CD8-positive, alpha-beta memory T cell (primary cell): ENCODE results near the gene COG1. TPM values are rescaled to one million over a fixed set of nuclear protein-coding genes. Genes with fewer than 3 reads are reported as not detected.

Experiments used
- CTCF ChIA-PET: fragments of 350-600 bp; sonication (Branson Sonifier 250); formaldehyde crosslinking; loops from one replicate; lab custom pipeline; 2021; ENCODE audit warnings: antibody characterized with exemption; lab: Charles Lee
- POLR2A ChIA-PET: fragments of 350-600 bp; sonication (Branson Sonifier 250); formaldehyde crosslinking; loops from one replicate; lab custom pipeline; 2021; ENCODE audit warnings: antibody characterized with exemption; lab: Charles Lee
- DNase-seq, 5 donors: peaks; one replicate each; pipeline versions ENCODE4 v3.0.0 to v3.0.0-alpha.2; 2020 to 2022; ENCODE audit warnings: mixed read lengths in 1 of 5
- H3K27ac ChIP-seq: one replicate; pipeline ENCODE4 v1.7.0; 2013; ENCODE audit warnings: low read depth, mild to moderate bottlenecking, low read length, moderate library complexity
- H3K27me3 ChIP-seq: 2 replicates; pipeline ENCODE4 v1.7.0; 2013; ENCODE audit warnings: low read length, mild to moderate bottlenecking; ENCODE audit not compliant: insufficient read depth, poor library complexity, severe bottlenecking
- H3K36me3 ChIP-seq: 2 replicates; pipeline ENCODE4 v1.7.0; 2013; ENCODE audit warnings: mild to moderate bottlenecking, low read length, moderate library complexity; ENCODE audit not compliant: insufficient read depth
- H3K4me1 ChIP-seq: 2 replicates; pipeline ENCODE4 v1.7.0; 2013; ENCODE audit warnings: mild to moderate bottlenecking, low read length, moderate library complexity; ENCODE audit not compliant: insufficient read depth
- H3K4me3 ChIP-seq: 2 replicates; pipeline ENCODE4 v1.7.0; 2013; ENCODE audit warnings: mild to moderate bottlenecking, low read length
- H3K9me3 ChIP-seq: 2 replicates; pipeline ENCODE4 v1.7.0; 2013; ENCODE audit warnings: mild to moderate bottlenecking, low read length
- H3K27ac Mint-ChIP-seq, 8 donors: one replicate each; pipeline ENCODE4 v1.8.0; 2020 to 2021; ENCODE audit warnings: mixed read lengths in 8 of 8, mild to moderate bottlenecking in 6 of 8, inconsistent platforms in 3 of 8, moderate library complexity in 3 of 8
- H3K27me3 Mint-ChIP-seq, 2 donors: one replicate each; pipeline ENCODE4 v1.8.0; 2020 to 2021; ENCODE audit warnings: mixed read lengths in 2 of 2, mild to moderate bottlenecking in 1 of 2, moderate library complexity in 1 of 2
- H3K36me3 Mint-ChIP-seq, 3 donors: one replicate each; pipeline ENCODE4 v1.8.0; 2020 to 2021; ENCODE audit warnings: mixed read lengths in 3 of 3, inconsistent platforms in 1 of 3, mild to moderate bottlenecking in 1 of 3
- H3K4me1 Mint-ChIP-seq, 3 donors: one replicate each; pipeline ENCODE4 v1.8.0; 2020 to 2021; ENCODE audit warnings: mixed read lengths in 3 of 3, inconsistent platforms in 1 of 3, mild to moderate bottlenecking in 1 of 3
- H3K4me3 Mint-ChIP-seq, 7 donors: one replicate each; pipeline ENCODE4 v1.8.0; 2020 to 2021; ENCODE audit warnings: mixed read lengths in 7 of 7, mild to moderate bottlenecking in 6 of 7, moderate library complexity in 4 of 7, inconsistent platforms in 2 of 7
- H3K9me3 Mint-ChIP-seq, 5 donors: one replicate each; pipeline ENCODE4 v1.8.0; 2020 to 2022; ENCODE audit warnings: mixed read lengths in 5 of 5, mild to moderate bottlenecking in 3 of 5, moderate library complexity in 2 of 5, inconsistent platforms in 1 of 5
- polyA plus RNA-seq: library from polyadenylated mRNA; unstranded; fragments of 300-500 nt; fragmentation: Illumina TruSeq; gene quantifications from one replicate; pipeline ENCODE4 v1.2.3, GENCODE V29; 2021
- total RNA-seq, 2 experiments: library from RNA; stranded (reverse); gene quantifications; one replicate each; pipeline ENCODE4 v1.2.3, GENCODE V29; 2021

Gene COG1
- total and polyA plus RNA-seq, 3 experiments from 2014 or later: 24.0 to 26.5 (median 24.6) TPM

DNA sequence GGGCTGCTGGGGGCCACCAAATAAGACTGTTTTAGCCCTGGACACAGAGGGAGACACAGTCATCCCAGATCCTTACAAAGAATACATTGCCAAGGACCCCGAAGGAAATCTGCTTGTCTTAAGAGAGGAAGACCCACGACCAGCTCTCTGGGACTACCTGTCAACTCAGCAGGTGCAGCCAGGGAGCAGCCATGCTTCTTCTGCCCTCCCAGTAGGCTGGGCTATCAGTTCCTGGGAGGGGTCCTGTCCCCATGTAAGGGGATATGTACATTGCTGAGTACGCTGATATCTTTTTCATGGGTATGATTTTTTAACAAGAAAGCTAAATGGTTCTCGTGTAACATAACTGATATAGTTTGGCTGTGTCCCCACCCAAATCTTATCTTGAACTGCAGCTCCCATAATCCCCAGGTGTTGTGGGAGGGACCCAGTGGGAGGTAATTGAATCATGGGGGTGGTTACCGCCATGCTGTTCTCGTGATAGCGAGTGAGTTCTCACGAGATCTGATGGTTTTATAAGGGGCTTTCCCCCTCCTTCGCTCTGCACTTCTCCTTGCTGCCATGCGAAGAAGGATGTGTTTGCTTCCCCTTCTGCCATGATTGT, 16.8 kb upstream of the COG1 start:
- Mint-ChIP-seq H3K4me1 (peaks cover 4 to 9% (median 6%) of the 10 kb centered on the region in 3 donors), H3K4me3 (no peak overlapping the region), H3K36me3 (no peaks in the 10 kb centered on the region), H3K27ac (no peak overlapping the region), H3K27me3 (peaks cover 0 to 1% of the 10 kb centered on the region in 2 donors), H3K9me3 (no peaks in the 10 kb centered on the region)
- H3K9me3 ChIP-seq: no peaks in the 10 kb centered on the region
- no peak overlapping the region for H3K4me3 ChIP-seq
- DNase-seq: no peak
- H3K27ac ChIP-seq: no peak overlapping the region
- H3K36me3 ChIP-seq: no peaks in the 10 kb centered on the region
- CTCF ChIA-PET: no interaction called here
- H3K27me3 ChIP-seq: no peaks in the 10 kb centered on the region
- H3K4me1 ChIP-seq: no peaks in the 10 kb centered on the region
- POLR2A ChIA-PET: no interaction called here

DNA sequence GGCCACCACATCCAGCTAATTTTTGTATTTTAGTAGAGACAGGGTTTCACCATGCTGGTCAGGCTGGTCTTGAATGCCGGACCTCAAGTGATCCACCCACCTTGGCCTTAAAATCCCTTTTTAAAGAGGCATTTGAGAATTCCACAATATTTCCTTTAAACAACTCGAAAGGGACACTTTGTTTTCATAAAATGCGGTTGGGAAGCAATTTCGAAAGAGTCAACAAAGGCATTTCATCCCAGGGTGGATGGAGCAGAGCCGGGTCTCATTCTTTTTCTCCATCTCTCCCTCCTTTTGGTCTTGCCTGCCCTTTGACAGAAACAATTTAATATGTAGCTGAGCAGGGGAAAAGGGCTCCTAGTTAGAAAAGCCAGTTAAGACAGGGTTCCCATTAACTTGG, 13.5 kb upstream of the COG1 start:
- Histone ChIP-seq H3K9me3 (no peaks in the 10 kb centered on the region), H3K27ac (no peak overlapping the region), H3K4me3 (no peak overlapping the region), H3K27me3 (no peaks in the 10 kb centered on the region), H3K36me3 (no peaks in the 10 kb centered on the region), H3K4me1 (no peaks in the 10 kb centered on the region)
- Mint-ChIP-seq H3K4me1 (no peaks in the 10 kb centered on the region), H3K9me3 (no peaks in the 10 kb centered on the region), H3K27me3 (no peaks in the 10 kb centered on the region), H3K27ac (no peak overlapping the region), H3K4me3 (no peak overlapping the region), H3K36me3 (peaks cover 0 to 1% (median 0%) of the 10 kb centered on the region in 3 donors)
- POLR2A ChIA-PET: no interaction called here
- CTCF ChIA-PET: interaction anchor here (0.7 kb wide), 1 partner anchor 8 kb away, joined by 3 read pairs; no protein-coding TSS in a partner anchor
- DNase-seq: no peak

DNA sequence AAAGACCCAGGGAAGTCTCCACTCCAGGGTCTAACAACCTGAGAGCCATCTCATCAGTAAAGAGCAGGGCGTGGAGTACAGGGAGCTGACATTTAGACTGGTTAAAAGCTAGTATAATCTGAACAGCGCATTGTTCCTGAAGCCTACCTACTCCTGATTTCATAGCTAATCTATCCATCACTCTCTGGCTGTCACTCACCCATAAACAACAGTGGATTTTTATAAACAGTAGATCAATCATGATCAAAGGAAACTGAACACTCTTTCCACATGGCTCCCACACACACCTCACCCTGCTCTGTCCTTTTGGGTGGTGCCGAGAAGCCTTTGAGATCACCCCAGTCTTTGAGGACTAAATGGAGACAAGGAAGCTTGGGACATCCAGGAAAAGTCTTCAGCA, 13.0 kb upstream of the COG1 start:
- Mint-ChIP-seq H3K4me1 (no peaks in the 10 kb centered on the region), H3K27ac (no peak overlapping the region), H3K36me3 (peaks cover 0 to 1% (median 0%) of the 10 kb centered on the region in 3 donors), H3K9me3 (no peaks in the 10 kb centered on the region), H3K4me3 (no peak overlapping the region), H3K27me3 (no peaks in the 10 kb centered on the region)
- DNase-seq: no peak
- Histone ChIP-seq H3K9me3 (no peaks in the 10 kb centered on the region), H3K4me3 (no peak overlapping the region), H3K4me1 (no peaks in the 10 kb centered on the region), H3K27me3 (no peaks in the 10 kb centered on the region), H3K36me3 (no peaks in the 10 kb centered on the region), H3K27ac (no peak overlapping the region)
- ChIA-PET CTCF (interaction anchor here (0.7 kb wide), 1 partner anchor 9 kb away, joined by 3 read pairs; no protein-coding TSS in a partner anchor), POLR2A (no interaction called here)

DNA sequence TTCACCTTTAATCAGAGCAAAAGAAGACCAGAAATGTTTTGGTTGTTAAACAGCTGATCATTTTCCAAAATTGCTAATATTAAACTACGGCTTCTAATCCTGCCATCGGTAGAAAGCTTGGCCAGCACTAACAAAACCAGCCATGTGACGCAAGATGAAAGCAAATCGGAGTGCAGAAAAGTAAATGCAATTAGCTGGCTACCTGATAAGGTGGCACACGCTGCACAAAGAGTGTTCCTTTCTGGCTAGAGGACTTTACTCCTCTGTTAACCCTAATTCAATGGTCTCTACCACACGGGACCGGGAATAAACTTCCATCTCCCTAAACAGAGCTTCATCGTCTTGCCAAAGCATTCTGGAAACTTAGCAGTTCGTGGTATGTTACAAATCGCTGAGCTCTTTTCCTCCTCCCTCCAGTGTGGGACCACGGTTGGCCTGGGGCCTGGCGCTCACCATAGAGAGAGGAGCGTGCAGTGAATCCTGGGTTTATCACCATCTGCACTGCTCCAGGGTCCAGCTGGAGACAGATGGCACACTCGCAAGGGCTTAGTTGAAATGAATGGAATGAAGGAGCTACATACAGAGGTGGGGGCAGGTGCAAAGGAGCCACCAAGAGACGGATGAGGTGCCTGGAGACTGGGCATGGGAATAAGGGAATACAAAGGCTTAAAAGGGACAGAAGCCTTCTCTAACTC, 10.1 kb upstream of the COG1 start:
- Mint-ChIP-seq H3K36me3 (peaks cover 0 to 1% (median 0%) of the 10 kb centered on the region in 3 donors), H3K9me3 (no peaks in the 10 kb centered on the region), H3K4me3 (no peak overlapping the region), H3K27me3 (no peaks in the 10 kb centered on the region), H3K4me1 (no peaks in the 10 kb centered on the region), H3K27ac (peak overlapping the region in 1 of 8 donors; percentile 65)
- no peak overlapping the region for H3K4me3 ChIP-seq
- H3K27me3 ChIP-seq: no peaks in the 10 kb centered on the region
- no peaks in the 10 kb centered on the region for H3K4me1 ChIP-seq
- ChIA-PET CTCF (interaction anchor here (0.8 to 1.9 kb wide), 2 partner anchors 9 to 187 kb away, joined by 3 to 6 read pairs; no protein-coding TSS in a partner anchor), POLR2A (no interaction called here)
- no peaks in the 10 kb centered on the region for H3K36me3 ChIP-seq
- no peak overlapping the region for H3K27ac ChIP-seq
- DNase-seq: no peak
- no peaks in the 10 kb centered on the region for H3K9me3 ChIP-seq

DNA sequence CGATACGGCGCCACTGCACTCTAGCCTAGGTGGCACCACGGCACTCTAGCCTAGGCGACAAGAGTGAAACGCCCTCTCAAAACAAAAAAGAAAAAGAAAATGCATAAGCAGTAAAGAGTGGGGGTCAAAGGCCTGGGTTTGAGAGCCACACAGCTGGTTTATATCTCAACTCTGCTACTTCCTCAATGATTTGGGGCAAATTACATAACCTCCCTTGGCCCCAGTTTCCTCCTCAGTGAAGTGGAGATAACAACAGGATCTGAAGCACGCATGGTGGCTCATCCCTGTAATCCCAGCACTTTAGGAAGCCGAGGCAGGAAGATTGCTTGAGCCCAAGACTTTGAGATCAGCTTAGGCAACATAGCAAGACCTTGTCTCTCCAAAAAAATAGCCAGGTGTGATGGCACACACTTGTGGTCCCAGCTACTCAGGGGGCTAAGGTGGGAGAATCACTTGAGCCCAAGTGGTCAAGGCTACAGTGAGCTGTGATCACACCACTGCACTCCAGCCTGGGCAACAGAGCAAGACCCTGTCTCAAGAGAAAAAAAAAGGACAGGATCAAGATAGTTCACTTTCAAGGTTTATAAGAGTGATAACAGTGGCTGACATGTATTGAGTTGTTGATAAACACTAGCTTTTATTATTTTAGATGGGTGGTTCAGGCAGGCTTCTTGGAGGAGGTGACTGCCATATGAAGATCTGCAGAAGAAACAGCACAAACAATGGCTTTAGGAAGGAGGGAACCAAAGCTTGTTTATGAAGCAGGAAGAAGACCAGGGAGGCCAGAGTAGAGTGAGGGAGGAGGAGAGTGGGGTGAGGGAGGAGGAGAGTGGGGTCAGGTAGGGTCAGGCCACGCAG, 8.5 kb upstream of the COG1 start:
- Mint-ChIP-seq H3K9me3 (no peaks in the 10 kb centered on the region), H3K27ac (peak overlapping the region in 1 of 8 donors; percentile 20), H3K4me1 (no peaks in the 10 kb centered on the region), H3K27me3 (no peaks in the 10 kb centered on the region), H3K36me3 (peaks cover 0 to 1% (median 0%) of the 10 kb centered on the region in 3 donors), H3K4me3 (no peak overlapping the region)
- ChIA-PET CTCF (no interaction called here), POLR2A (no interaction called here)
- Histone ChIP-seq H3K36me3 (no peaks in the 10 kb centered on the region), H3K9me3 (no peaks in the 10 kb centered on the region), H3K27me3 (no peaks in the 10 kb centered on the region), H3K4me1 (no peaks in the 10 kb centered on the region), H3K4me3 (no peak overlapping the region), H3K27ac (no peak overlapping the region)
- DNase-seq: no peak

DNA sequence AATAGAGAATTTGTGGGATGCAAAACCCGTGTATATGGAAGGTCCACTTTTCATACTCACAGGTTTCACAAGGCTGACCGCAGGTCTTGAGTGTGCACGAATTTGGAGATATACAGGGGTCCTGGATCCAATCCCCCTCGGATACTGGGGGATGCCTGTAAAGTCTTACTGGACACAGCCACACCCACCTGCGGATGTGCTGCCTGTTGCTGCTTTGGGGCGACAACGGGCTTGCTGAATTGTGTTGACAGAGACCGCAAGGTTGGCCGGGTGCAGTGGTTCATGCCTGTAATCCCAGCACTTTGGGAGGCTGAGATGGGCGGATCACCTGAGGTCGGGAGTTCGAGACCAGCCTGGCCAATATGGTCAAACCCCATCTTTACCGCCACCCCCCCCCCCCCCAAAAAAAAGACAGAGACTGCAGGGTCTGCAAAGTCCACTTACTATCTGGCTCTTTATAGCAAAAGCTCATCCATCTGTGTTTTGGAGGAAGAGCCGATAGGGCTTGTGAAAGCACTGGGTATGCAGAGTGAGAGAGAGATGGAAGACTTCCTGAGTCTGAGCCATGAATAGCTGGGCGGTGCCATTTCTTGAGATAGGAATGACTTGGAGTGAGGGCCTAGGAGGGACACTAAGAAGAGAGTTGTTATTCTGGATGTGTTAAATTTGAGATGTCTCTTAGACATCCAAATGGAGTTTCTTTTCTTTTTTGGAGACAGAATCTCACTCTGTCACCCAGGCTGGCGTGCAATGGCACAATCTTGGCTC, 6.4 kb upstream of the COG1 start:
- H3K4me1 Mint-ChIP-seq: peaks cover 2 to 3% (median 3%) of the 10 kb centered on the region in 3 donors
- Histone ChIP-seq H3K4me1 (peaks cover 4% of the 10 kb centered on the region), H3K27ac (no peak overlapping the region), H3K4me3 (no peak overlapping the region), H3K9me3 (no peaks in the 10 kb centered on the region), H3K36me3 (no peaks in the 10 kb centered on the region), H3K27me3 (no peaks in the 10 kb centered on the region)
- no peaks in the 10 kb centered on the region for H3K27me3 Mint-ChIP-seq
- CTCF ChIA-PET: interaction anchor here (0.9 kb wide), 1 partner anchor 183 kb away, joined by 3 read pairs; no protein-coding TSS in a partner anchor
- peak overlapping the region in 1 of 8 donors; percentile 90 for H3K27ac Mint-ChIP-seq
- H3K9me3 Mint-ChIP-seq: no peaks in the 10 kb centered on the region
- no peak overlapping the region for H3K4me3 Mint-ChIP-seq
- H3K36me3 Mint-ChIP-seq: peaks cover 0 to 1% (median under 1%) of the 10 kb centered on the region in 3 donors
- no peak for DNase-seq
- POLR2A ChIA-PET: no interaction called here

DNA sequence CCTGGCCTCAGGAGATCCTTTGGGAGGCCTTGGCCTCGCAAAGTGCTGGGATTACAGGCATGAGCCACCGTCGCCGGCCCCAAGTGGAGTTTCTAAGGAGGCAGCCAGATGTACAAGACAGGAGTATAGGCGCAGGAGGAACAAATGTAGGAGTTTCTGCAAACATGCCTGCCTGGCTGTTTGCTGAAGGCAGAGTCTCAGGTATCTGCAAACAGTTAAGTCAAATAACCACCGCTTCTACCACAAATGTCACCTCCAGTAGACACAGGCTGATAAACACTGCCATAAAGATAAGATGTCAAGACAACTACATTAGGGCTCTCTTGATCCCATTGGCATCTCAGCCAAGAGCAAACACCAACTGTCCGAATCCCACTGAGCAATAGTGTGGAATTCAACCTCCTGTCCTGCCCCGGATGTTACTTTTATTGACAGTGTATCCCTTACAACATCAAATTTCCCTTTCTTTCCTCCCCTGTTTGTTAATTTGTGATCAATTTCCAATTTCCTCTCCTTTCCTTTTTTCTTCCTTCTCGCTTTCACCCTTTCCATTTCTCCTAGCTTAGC, 5.6 kb upstream of the COG1 start:
- Histone ChIP-seq H3K9me3 (no peaks in the 10 kb centered on the region), H3K36me3 (no peaks in the 10 kb centered on the region), H3K27ac (no peak overlapping the region), H3K27me3 (no peaks in the 10 kb centered on the region), H3K4me1 (peaks cover 9% of the 10 kb centered on the region), H3K4me3 (no peak overlapping the region)
- no peak for DNase-seq
- no peak overlapping the region for H3K4me3 Mint-ChIP-seq
- POLR2A ChIA-PET: no interaction called here
- no peaks in the 10 kb centered on the region for H3K27me3 Mint-ChIP-seq
- H3K9me3 Mint-ChIP-seq: no peaks in the 10 kb centered on the region
- peaks cover 0 to 3% (median under 1%) of the 10 kb centered on the region in 3 donors for H3K36me3 Mint-ChIP-seq
- H3K27ac Mint-ChIP-seq: peak overlapping the region in 2 of 8 donors; percentile 22 to 23
- H3K4me1 Mint-ChIP-seq: peaks cover 6 to 10% (median 7%) of the 10 kb centered on the region in 3 donors
- CTCF ChIA-PET: interaction anchor here (0.6 kb wide), 1 partner anchor 68 kb away, joined by 3 read pairs; no protein-coding TSS in a partner anchor
